Parathyroid adenoma (tissue), 2 donors: ENCODE measurements around the gene COL4A2.

Source experiments
- H2AFZ ChIP-seq: fragments of 300-600 bp; sonication (generic); one replicate; pipeline ENCODE4 v1.7.0; 2017; ENCODE audit warnings: antibody characterized with exemption, mild to moderate bottlenecking
- H3K27ac ChIP-seq: fragments of 300-600 bp; sonication (generic); one replicate; pipeline ENCODE4 v1.7.0; 2017
- H3K27me3 ChIP-seq: fragments of 300-600 bp; sonication (generic); one replicate; pipeline ENCODE4 v1.7.0; 2017; ENCODE audit warnings: low read length; ENCODE audit not compliant: control insufficient read depth, insufficient read depth
- H3K36me3 ChIP-seq: fragments of 300-600 bp; sonication (generic); one replicate; pipeline ENCODE4 v1.7.0; 2017; ENCODE audit warnings: low read length; ENCODE audit not compliant: control insufficient read depth, insufficient read depth
- H3K4me1 ChIP-seq: fragments of 300-600 bp; sonication (generic); one replicate; pipeline ENCODE4 v1.7.0; 2017; ENCODE audit warnings: control low read depth
- H3K4me2 ChIP-seq: fragments of 300-600 bp; sonication (generic); one replicate; pipeline ENCODE4 v1.7.0; 2017; ENCODE audit warnings: low read length
- H3K4me3 ChIP-seq: fragments of 300-600 bp; sonication (generic); one replicate; pipeline ENCODE4 v1.7.0; 2017; ENCODE audit warnings: low read depth, low read length
- H3K79me2 ChIP-seq: fragments of 300-600 bp; sonication (generic); one replicate; pipeline ENCODE4 v1.7.0; 2017; ENCODE audit warnings: control low read depth
- H3K9ac ChIP-seq: fragments of 300-600 bp; sonication (generic); one replicate; pipeline ENCODE4 v1.7.0; 2017; ENCODE audit warnings: mild to moderate bottlenecking
- H3K9me3 ChIP-seq: fragments of 300-600 bp; sonication (generic); one replicate; pipeline ENCODE4 v1.7.0; 2017; ENCODE audit warnings: low read length; ENCODE audit not compliant: control insufficient read depth
- TF ChIP-seq, protein P1 (sequence below): fragments of 300-600 bp; sonication (generic); IDR thresholded peaks from one replicate; pipeline ENCODE4 v1.7.0; 2017; ENCODE audit warnings: antibody characterized with exemption, mild to moderate bottlenecking
- donor health status: primary hyperparathyroidism.

Gene COL4A2

DNA sequence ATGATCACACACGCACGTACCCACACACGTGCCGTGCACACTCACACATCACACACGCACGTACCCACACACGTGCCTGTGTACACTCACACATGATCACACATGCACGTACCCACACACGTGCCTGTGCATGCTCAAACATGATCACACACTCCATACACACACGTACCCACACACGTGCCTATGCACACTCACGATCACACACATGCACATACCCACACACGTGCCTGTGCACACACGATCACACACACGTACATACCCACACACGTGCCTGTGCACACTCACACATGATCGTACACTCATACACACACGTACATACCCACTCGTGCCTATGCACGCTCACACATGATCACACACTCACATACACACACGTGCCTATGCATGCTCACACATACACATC, 167.6 kb downstream of the COL4A2 start:
- Histone ChIP-seq H3K36me3 (no peaks in the 10 kb centered on the region), H3K9ac (no peak overlapping the region), H3K27ac (no peak overlapping the region), H3K27me3 (no peaks in the 10 kb centered on the region), H3K4me2 (no peak overlapping the region), H3K4me1 (no peaks in the 10 kb centered on the region), H3K79me2 (no peaks in the 10 kb centered on the region), H2AFZ (no peak overlapping the region), H3K4me3 (no peak overlapping the region), H3K9me3 (no peaks in the 10 kb centered on the region)
- TF ChIP-seq, protein P1, sequence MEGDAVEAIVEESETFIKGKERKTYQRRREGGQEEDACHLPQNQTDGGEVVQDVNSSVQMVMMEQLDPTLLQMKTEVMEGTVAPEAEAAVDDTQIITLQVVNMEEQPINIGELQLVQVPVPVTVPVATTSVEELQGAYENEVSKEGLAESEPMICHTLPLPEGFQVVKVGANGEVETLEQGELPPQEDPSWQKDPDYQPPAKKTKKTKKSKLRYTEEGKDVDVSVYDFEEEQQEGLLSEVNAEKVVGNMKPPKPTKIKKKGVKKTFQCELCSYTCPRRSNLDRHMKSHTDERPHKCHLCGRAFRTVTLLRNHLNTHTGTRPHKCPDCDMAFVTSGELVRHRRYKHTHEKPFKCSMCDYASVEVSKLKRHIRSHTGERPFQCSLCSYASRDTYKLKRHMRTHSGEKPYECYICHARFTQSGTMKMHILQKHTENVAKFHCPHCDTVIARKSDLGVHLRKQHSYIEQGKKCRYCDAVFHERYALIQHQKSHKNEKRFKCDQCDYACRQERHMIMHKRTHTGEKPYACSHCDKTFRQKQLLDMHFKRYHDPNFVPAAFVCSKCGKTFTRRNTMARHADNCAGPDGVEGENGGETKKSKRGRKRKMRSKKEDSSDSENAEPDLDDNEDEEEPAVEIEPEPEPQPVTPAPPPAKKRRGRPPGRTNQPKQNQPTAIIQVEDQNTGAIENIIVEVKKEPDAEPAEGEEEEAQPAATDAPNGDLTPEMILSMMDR = no peak

DNA sequence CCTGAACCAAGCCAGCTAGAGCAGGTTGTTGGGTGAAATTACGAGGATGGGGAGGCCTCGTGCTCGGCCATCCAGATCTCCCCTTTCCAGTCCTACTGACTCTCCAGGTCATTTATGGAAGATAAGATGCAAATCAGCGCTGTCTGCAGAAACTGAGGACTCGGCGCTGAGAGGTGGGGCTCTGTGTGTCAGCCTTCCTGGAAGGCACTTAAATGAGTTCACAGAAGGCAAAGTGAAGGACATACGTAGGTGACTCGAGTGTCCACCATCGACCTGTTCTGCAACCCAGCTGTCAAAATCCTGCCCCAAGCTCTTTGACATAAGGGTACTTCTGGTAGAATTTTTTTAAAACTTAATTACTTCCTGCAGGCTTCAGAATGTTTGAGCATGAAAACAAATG, 168.0 kb downstream of the COL4A2 start:
- H3K4me1 ChIP-seq = no peaks in the 10 kb centered on the region
- TF ChIP-seq, protein P1 = no peak
- H3K9me3 ChIP-seq = no peaks in the 10 kb centered on the region
- no peaks in the 10 kb centered on the region for H3K36me3 ChIP-seq
- H3K4me3 ChIP-seq = no peak overlapping the region
- no peak overlapping the region for H3K4me2 ChIP-seq
- no peaks in the 10 kb centered on the region for H3K27me3 ChIP-seq
- no peak overlapping the region for H3K27ac ChIP-seq
- H2AFZ ChIP-seq = no peak overlapping the region
- no peaks in the 10 kb centered on the region for H3K79me2 ChIP-seq
- no peak overlapping the region for H3K9ac ChIP-seq

- H3K4me2 ChIP-seq = no peak overlapping the region
- TF ChIP-seq, protein P1 = no peak
- H2AFZ ChIP-seq = no peak overlapping the region
- no peak overlapping the region for H3K27ac ChIP-seq
- no peaks in the 10 kb centered on the region for H3K27me3 ChIP-seq
- no peaks in the 10 kb centered on the region for H3K79me2 ChIP-seq
- H3K4me3 ChIP-seq = no peak overlapping the region
- H3K9me3 ChIP-seq = no peaks in the 10 kb centered on the region
- H3K9ac ChIP-seq = no peak overlapping the region
- no peaks in the 10 kb centered on the region for H3K4me1 ChIP-seq
- no peaks in the 10 kb centered on the region for H3K36me3 ChIP-seq
These were observed 168.6 kb downstream of the COL4A2 start for GRCh38 chr13:110475550-110476219.

- Histone ChIP-seq H3K9me3 (no peaks in the 10 kb centered on the region), H3K79me2 (no peaks in the 10 kb centered on the region), H3K27ac (no peak overlapping the region), H3K36me3 (no peaks in the 10 kb centered on the region), H3K4me3 (no peak overlapping the region), H3K27me3 (no peaks in the 10 kb centered on the region), H3K4me1 (no peaks in the 10 kb centered on the region), H2AFZ (no peak overlapping the region), H3K9ac (no peak overlapping the region), H3K4me2 (no peak overlapping the region)
- TF ChIP-seq, protein P1 = no peak
These were observed 169.1 kb downstream of the COL4A2 start for GRCh38 chr13:110476220-110476617.

DNA sequence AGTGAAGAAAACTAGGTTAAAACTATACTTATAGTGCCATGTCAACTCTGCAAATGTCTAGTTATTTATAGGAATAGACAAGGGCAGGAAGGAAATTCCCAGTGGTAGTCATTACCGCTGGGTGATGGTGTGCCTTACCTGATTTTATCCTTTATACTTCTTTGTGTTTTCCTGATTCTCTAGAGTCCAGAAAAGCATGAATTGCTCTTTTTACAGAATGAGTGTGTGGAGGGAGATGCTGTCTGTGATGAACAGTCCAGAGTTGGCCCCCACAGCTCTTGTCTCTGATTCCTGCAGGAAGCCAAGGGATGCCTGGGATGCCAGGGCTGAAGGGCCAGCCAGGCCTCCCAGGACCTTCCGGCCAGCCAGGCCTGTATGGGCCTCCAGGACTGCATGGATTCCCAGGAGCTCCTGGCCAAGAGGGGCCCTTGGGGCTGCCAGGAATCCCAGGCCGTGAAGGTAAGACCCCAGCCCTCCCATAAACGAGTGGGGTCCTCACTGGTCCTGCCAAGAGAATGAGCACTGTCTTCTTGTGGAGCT, 170.7 kb downstream of the COL4A2 start:
- H3K9me3 ChIP-seq = no peaks in the 10 kb centered on the region
- H3K79me2 ChIP-seq = no peaks in the 10 kb centered on the region
- no peak overlapping the region for H3K27ac ChIP-seq
- H3K4me1 ChIP-seq = no peaks in the 10 kb centered on the region
- no peak overlapping the region for H3K4me2 ChIP-seq
- TF ChIP-seq, protein P1 = no peak
- H2AFZ ChIP-seq = no peak overlapping the region
- no peak overlapping the region for H3K4me3 ChIP-seq
- H3K36me3 ChIP-seq = no peaks in the 10 kb centered on the region
- H3K27me3 ChIP-seq = no peaks in the 10 kb centered on the region
- H3K9ac ChIP-seq = no peak overlapping the region
